ENCODE data around the gene ARHGEF10L.

Gene ARHGEF10L

DNA sequence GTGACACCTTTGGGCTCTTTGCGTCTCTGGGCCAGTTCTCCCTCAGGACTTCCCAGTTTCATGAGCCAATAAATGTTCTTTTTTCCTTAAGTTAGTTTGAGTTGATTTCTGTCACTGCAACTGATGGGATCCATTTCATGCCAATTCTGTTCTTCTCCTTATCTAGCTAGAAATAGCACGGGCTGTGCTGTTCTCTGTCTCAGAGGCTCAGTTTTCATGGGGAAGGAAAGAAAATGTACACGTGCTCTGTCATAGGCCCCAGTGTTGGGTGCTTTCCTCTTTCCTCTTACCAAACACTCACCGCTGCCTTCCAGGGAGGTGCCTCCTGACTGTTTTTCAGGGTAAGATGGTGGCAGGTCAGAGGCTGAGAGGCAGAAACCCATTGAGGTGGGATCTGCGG is 172.4 kb downstream of the ARHGEF10L start:
- H3K4me3 ChIP-seq (ENCODE audit: low read length): no peak overlapping the region
- no peak for DNase-seq (ENCODE audit: low read depth)
- TF ChIP-seq, protein P1, sequence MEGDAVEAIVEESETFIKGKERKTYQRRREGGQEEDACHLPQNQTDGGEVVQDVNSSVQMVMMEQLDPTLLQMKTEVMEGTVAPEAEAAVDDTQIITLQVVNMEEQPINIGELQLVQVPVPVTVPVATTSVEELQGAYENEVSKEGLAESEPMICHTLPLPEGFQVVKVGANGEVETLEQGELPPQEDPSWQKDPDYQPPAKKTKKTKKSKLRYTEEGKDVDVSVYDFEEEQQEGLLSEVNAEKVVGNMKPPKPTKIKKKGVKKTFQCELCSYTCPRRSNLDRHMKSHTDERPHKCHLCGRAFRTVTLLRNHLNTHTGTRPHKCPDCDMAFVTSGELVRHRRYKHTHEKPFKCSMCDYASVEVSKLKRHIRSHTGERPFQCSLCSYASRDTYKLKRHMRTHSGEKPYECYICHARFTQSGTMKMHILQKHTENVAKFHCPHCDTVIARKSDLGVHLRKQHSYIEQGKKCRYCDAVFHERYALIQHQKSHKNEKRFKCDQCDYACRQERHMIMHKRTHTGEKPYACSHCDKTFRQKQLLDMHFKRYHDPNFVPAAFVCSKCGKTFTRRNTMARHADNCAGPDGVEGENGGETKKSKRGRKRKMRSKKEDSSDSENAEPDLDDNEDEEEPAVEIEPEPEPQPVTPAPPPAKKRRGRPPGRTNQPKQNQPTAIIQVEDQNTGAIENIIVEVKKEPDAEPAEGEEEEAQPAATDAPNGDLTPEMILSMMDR (IDR thresholded peaks at IDR 0.05; ENCODE audit: insufficient read depth, low read depth, low read length, missing control alignments): no peak

DNA sequence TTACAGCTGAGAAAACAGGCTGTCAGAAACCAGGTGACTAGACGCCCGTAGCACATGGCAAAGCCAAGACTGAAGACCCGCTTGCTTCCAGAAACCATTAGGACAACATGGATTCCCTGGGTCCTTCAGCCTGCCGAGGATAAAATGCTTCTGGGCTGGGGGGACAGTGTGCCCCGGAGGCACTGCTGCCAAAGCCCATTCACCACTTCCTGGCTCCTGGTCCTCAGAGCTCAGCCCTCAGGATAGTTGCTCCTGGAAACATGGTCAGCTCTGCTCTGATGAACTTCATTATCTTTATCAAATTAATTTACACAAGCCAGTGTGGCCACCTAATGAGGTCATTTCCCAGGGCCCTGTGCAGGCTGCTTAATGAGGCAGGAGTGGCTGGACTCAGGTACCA is 174.5 kb downstream of the ARHGEF10L start:
- TF ChIP-seq, protein P1 (IDR thresholded peaks at IDR 0.05; ENCODE audit: insufficient read depth, low read depth, low read length, missing control alignments): no peak

DNA sequence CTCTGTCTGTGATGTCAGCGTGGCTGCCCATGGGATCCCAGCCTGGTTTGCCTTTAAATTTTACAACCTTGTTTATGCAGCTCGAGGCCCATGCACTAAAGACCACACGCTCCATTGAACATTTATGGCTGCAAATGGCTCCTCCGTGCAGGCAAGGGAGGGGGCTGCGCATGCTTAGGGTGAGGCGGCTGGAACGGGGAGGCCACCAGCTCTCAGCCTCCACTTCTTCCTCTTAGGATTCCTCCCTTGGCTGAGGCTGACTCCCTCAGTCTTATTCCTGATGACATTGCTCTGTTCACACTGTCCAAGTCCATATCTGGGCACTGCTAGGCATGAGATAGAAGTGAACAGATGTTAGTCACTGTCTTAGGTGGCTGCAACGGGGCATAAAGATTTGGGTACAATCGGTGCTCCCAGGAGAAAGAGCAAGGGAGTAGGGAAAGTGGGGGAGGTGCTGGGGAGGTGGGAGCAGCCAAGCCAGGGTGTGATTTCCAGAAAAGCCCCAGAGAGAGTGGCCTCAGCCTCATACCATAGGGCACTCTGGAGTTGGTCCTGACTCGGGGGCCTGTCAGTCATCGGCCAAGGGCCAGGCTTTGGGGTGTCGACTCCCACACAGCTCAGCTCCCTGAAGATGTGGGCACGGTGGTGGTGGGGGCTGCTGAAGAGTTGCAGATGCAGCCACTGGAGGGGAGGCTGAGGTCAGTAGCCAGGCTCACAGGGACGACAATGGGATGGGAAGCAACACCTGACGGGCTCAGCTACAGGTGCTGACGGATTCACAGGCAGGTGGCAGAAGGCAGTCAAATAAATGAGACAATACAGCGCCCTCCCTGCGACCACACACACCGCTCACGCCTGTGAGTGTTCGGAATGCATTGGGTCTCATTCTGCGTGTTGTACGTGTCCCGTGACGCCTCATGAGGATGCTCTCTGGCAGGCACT is 178.4 kb downstream of the ARHGEF10L start:
- TF ChIP-seq, protein P1 (IDR thresholded peaks at IDR 0.05; ENCODE audit: insufficient read depth, low read depth, low read length, missing control alignments): no peak
- no peak for DNase-seq (ENCODE audit: low read depth)
- H3K4me3 ChIP-seq (ENCODE audit: low read length): no peak overlapping the region

More for the DNA sequence above, 174.5 kb downstream of the ARHGEF10L start:
- no peak overlapping the region for H3K4me3 ChIP-seq (ENCODE audit: low read length)
- DNase-seq (ENCODE audit: low read depth): no peak

DNA sequence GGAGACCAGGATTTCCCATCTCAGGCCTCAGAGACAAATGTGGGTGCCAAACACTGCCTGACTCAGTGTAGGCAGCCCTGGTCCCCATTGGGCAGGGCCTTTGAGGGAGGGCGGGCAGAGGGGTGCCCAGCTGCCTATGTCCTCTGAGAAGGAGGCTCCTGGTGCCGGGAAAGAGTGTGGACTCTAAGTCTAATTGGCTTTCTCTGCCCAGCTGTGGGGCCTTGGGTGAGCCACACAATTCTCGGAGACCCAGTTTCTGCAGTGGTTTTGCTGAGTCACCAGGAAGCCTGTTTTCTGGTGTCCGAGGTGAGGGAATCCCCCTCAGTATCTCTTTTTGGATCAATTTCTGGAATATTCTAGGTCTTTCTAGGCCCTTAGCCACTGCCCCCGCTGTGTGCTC is 180.4 kb downstream of the ARHGEF10L start:
- no peak overlapping the region for H3K4me3 ChIP-seq (ENCODE audit: low read length)
- no peak for DNase-seq (ENCODE audit: low read depth)
- TF ChIP-seq, protein P1 (IDR thresholded peaks at IDR 0.05; ENCODE audit: insufficient read depth, low read depth, low read length, missing control alignments): no peak

DNA sequence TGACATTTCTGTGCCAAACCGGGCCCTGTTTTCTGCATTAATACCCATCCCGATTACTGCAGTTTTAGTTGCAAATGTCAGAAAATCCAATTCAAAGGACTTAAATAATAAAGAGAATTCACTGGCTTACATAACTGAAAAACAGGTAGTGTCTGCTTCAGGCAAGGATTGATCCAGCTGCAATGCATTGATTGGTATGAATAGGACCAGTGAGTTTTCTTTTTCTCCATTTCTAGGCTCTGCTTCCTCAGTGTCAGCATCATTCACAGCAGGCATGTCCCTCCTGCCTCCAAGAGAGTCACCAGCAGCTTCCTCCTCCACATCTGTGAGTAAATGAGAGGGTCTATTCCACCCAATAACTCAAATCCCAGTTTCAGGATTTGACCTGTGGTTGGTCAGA is 181.9 kb downstream of the ARHGEF10L start:
- no peak for DNase-seq (ENCODE audit: low read depth)
- TF ChIP-seq, protein P1 (IDR thresholded peaks at IDR 0.05; ENCODE audit: insufficient read depth, low read depth, low read length, missing control alignments): no peak
- no peak overlapping the region for H3K4me3 ChIP-seq (ENCODE audit: low read length)

DNA sequence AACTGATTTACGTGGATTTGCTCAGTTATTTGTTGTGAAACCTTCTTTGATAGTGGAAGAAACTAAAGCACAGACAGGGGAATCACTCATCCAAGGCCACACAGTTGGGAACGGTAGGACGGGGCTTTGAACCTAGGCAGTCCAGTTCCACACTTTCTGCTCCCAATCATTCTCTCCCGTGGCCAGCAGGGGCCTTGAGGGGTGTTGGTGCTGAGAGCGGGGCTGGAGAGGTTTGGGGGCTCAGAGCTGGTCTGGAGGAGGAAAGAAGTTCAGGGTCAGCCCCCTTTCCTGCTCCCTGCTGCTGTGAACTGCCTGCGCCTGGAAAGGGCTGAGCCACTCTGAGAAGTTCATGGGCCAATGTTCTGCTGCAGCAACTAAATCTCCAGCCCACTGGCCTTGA is 184.2 kb downstream of the ARHGEF10L start:
- TF ChIP-seq, protein P1 (IDR thresholded peaks at IDR 0.05; ENCODE audit: insufficient read depth, low read depth, low read length, missing control alignments): no peak
- DNase-seq (ENCODE audit: low read depth): no peak
- H3K4me3 ChIP-seq (ENCODE audit: low read length): no peak overlapping the region

All from epithelial cell of esophagus (primary cell).